AG04450 (cell line): Measurements from ENCODE around the gene DUSP19. TPM values are rescaled to one million over a fixed set of nuclear protein-coding genes. Genes with fewer than 3 reads are reported as not detected.
A peak's percentile ranks its signal among the peaks of the same experiment; 100 is the strongest.

Experiments
- CTCF ChIA-PET: fragments of 300-600, 350-600 bp; formaldehyde crosslinking; extraction: SDS; loops from one replicate; lab custom pipeline; 2022; ENCODE audit warnings: antibody characterized with exemption, inconsistent platforms; lab: Charles Lee
- POLR2A ChIA-PET: fragments of 350-600 bp; formaldehyde crosslinking; extraction: SDS; loops from one replicate; lab custom pipeline; 2021; ENCODE audit warnings: antibody characterized with exemption, inconsistent platforms; lab: Yijun Ruan, JAX
- DNase-seq: peaks from one replicate; pipeline ENCODE4 v3.0.0-alpha.2; 2011; ENCODE audit warnings: low read depth, low spot score
- H3K27ac ChIP-seq: one replicate; pipeline ENCODE4 v1.5.1; 2012; ENCODE audit warnings: low read depth, low read length, control low read depth
- H3K27me3 ChIP-seq: one replicate; pipeline ENCODE4 v1.6.0; 2012; ENCODE audit warnings: low read length; ENCODE audit not compliant: control insufficient read depth, insufficient read depth
- H3K4me3 ChIP-seq: 2 replicates; pipeline ENCODE4 v1.5.1; 2011; ENCODE audit warnings: mild to moderate bottlenecking, low read depth, low read length, control low read depth
- H3K9me3 ChIP-seq: 2 replicates; pipeline ENCODE4 v1.5.1; 2012; ENCODE audit warnings: low read length; ENCODE audit not compliant: control insufficient read depth, insufficient read depth
- CTCF ChIP-seq: IDR thresholded peaks from 2 replicates; pipeline ENCODE4 v1.5.1; 2011; ENCODE audit warnings: low read depth, low read length, control low read depth, inconsistent platforms
- polyA plus RNA-seq: library from polyadenylated mRNA; depleted of rRNA; stranded (reverse); fragments of >200 nt; gene quantifications from 2 replicates; pipeline ENCODE4 v1.2.3, GENCODE V29; 2011

Gene DUSP19
- polyA plus RNA-seq, 1 experiment: 3.6 TPM

GRCh38 chr2:183068561-183068960 is 10.0 kb upstream of the DUSP19 start:
- no peak for DNase-seq
- H3K4me3 ChIP-seq: no peak overlapping the region
- CTCF ChIA-PET: interaction anchor here (3.5 to 4.1 kb wide), 2 partner anchors 10 kb away, joined by 13 to 27 read pairs; partner anchors contain the start of gene DUSP19
- POLR2A ChIA-PET: no interaction called here
- TF ChIP-seq CTCF: no peak
- no peak overlapping the region for H3K27ac ChIP-seq
- peaks cover 2% of the 10 kb centered on the region for H3K27me3 ChIP-seq
- peaks cover 13% of the 10 kb centered on the region for H3K9me3 ChIP-seq

- H3K27me3 ChIP-seq: peaks cover 2% of the 10 kb centered on the region
- H3K27ac ChIP-seq: no peak overlapping the region
- POLR2A ChIA-PET: no interaction called here
- no peak for DNase-seq
- H3K4me3 ChIP-seq: no peak overlapping the region
- peaks cover 13% of the 10 kb centered on the region for H3K9me3 ChIP-seq
- no peak for TF ChIP-seq CTCF
- CTCF ChIA-PET: interaction anchor here (0.6 to 4.1 kb wide), 4 partner anchors 10 to 134 kb away, joined by 4 to 27 read pairs (median 8); partner anchors contain the start of gene DUSP19
These were observed 9.4 kb upstream of the DUSP19 start for GRCh38 chr2:183069174-183069573.

GRCh38 chr2:183070942-183071844 is 7.4 kb upstream of the DUSP19 start:
- DNase-seq: no peak
- ChIA-PET POLR2A (interaction anchor here (0.6 kb wide), 1 partner anchor 289 kb away, joined by 3 read pairs; no protein-coding TSS in a partner anchor), CTCF (interaction anchor here (1.1 to 4.1 kb wide), 14 partner anchors 8 to 311 kb away, joined by 3 to 27 read pairs (median 5); no protein-coding TSS in a partner anchor)
- Histone ChIP-seq H3K27ac (no peak overlapping the region), H3K27me3 (peaks cover 12% of the 10 kb centered on the region), H3K9me3 (peaks cover 13% of the 10 kb centered on the region), H3K4me3 (no peak overlapping the region)
- TF ChIP-seq CTCF: peak; percentile 70

- H3K27me3 ChIP-seq: peaks cover 12% of the 10 kb centered on the region
- TF ChIP-seq CTCF: no peak
- no peak for DNase-seq
These were observed 6.4 kb upstream of the DUSP19 start for GRCh38 chr2:183072177-183072576.

GRCh38 chr2:183078163-183078463 is 434 bp upstream of the DUSP19 start:
- DNase-seq: no peak
- Histone ChIP-seq H3K9me3 (no peaks in the 10 kb centered on the region), H3K4me3 (peak overlapping the region; percentile 79), H3K27me3 (peaks cover 9% of the 10 kb centered on the region), H3K27ac (no peak overlapping the region)
- ChIA-PET POLR2A (no interaction called here), CTCF (interaction anchor here (2.6 kb wide), 1 partner anchor 10 kb away, joined by 13 read pairs; no protein-coding TSS in a partner anchor)
- no peak for TF ChIP-seq CTCF

More at GRCh38 chr2:183072177-183072576, 6.4 kb upstream of the DUSP19 start:
- no peak overlapping the region for H3K27ac ChIP-seq
- ChIA-PET POLR2A (no interaction called here), CTCF (no interaction called here)
- H3K4me3 ChIP-seq: no peak overlapping the region
- H3K9me3 ChIP-seq: peaks cover 13% of the 10 kb centered on the region
